Measurements from ENCODE around the gene CMSS1.

CMSS1 gene

DNA sequence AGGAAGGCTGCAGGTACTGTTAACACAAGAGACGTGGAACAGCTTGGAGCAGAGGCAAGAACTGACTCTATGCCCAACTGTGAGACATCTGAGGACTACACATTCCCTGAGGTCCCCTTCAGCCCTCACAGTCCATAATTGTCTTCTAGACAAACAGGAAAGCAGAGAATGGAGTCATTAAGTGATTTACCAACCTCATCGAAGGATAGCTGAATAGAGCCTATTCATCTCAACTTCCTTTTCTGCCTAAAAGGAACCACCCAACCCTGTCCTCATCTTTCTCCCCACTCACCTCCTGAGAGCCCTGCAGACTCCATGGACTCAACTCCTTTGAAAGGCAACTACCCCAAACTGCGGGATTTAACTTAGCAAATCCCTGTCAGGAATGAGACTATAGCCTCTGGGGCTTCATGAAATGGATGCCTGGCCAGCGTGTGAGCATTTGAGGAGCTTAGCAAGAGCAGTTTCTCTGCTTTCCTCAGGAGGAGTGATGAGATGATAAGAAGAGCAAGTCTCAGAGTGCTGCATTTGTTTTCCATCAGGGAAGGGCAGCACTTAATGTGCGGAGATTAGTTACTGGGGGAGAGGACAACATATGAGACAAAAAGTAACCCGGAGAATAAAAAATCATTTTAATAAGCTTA, 358.1 kb downstream of the CMSS1 start:
- Histone ChIP-seq H3K4me3 (ENCODE audit: low read depth, low read length) (no peak overlapping the region), H3K9me3 (ENCODE audit: control insufficient read depth, insufficient read depth, low read depth, low read length) (no peaks in the 10 kb centered on the region), H3K27ac (ENCODE audit: extremely low read depth, low read depth, low read length) (no peak overlapping the region), H3K36me3 (ENCODE audit: control insufficient read depth in 2 of 2, insufficient read depth in 1 of 2, low read length in 2 of 2) (peaks cover 3 to 36% of the 10 kb centered on the region in 2 experiments; a peak in 1 of 3 replicates), H3K4me1 (ENCODE audit: control insufficient read depth, insufficient read depth, low read length) (no peaks in the 10 kb centered on the region)
- POLR2A ChIA-PET: no interaction called here
- CTCF ChIA-PET: no interaction called here
- TF ChIP-seq ZNF404 (tag by site-specific recombination; IDR thresholded peaks at IDR 0.05) (no peak), RBAK (tag by site-specific recombination; IDR thresholded peaks at IDR 0.05) (no peak), ZNF555 (tag by site-specific recombination; conservative IDR thresholded peaks at IDR 0.05) (no peak), ZBTB1 (tag by site-specific recombination; IDR thresholded peaks at IDR 0.05) (no peak), ZFP37 (tag by site-specific recombination; IDR thresholded peaks at IDR 0.05) (no peak), ZSCAN23 (tag by site-specific recombination; IDR thresholded peaks at IDR 0.05) (no peak), ZNF391 (tag by site-specific recombination; IDR thresholded peaks at IDR 0.05; ENCODE audit: borderline replicate concordance, low read depth) (no peak), ZSCAN30 (tag by site-specific recombination; IDR thresholded peaks at IDR 0.05) (no peak), ZNF610 (tag by site-specific recombination; IDR thresholded peaks at IDR 0.05; ENCODE audit: borderline replicate concordance) (no peak), SCRT2 (tag by site-specific recombination; IDR thresholded peaks at IDR 0.05) (no peak), HOXA7 (CRISPR knock-in tag; IDR thresholded peaks at IDR 0.05; ENCODE audit: borderline replicate concordance) (no peak), ZNF664 (tag by site-specific recombination; IDR thresholded peaks at IDR 0.05) (no peak)
- TF ChIP-seq, protein P1, sequence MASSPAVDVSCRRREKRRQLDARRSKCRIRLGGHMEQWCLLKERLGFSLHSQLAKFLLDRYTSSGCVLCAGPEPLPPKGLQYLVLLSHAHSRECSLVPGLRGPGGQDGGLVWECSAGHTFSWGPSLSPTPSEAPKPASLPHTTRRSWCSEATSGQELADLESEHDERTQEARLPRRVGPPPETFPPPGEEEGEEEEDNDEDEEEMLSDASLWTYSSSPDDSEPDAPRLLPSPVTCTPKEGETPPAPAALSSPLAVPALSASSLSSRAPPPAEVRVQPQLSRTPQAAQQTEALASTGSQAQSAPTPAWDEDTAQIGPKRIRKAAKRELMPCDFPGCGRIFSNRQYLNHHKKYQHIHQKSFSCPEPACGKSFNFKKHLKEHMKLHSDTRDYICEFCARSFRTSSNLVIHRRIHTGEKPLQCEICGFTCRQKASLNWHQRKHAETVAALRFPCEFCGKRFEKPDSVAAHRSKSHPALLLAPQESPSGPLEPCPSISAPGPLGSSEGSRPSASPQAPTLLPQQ (tag by site-specific recombination; IDR thresholded peaks at IDR 0.05): no peak

DNA sequence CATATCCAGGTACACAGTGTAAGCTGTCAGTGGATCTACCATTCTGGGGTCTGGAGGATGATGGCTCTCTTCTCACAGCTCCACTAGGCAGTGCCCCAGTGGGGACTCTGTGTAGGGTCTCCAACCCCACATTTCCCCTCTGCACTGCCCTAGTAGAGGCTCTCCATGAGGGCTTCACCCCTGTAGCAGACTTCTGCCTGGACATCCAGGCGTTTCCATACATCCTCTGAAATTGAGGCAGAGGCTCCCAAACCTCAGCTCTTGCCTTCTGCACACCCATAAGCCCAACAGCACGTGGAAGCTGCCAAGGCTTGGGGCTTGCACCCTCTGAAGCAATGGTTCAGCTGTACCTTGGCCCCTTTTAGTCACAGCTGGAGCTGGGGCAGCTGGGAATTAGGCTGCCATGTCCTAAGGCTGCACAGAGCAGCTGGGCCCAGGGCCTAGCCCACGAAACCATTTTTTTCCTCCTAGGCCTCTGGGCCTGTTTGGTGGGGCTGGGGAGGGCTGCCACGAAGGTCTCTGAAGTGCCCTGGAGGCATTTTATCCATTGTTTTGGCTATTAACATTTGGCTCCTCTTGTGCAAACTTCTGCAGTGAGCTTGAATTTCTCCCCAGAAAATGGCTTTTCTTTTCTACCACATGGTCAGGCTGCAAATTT, 362.2 kb downstream of the CMSS1 start:
- no peaks in the 10 kb centered on the region for H3K4me1 ChIP-seq (ENCODE audit: control insufficient read depth, insufficient read depth, low read length)
- no peaks in the 10 kb centered on the region for H3K9me3 ChIP-seq (ENCODE audit: control insufficient read depth, insufficient read depth, low read depth, low read length)
- POLR2A ChIA-PET: no interaction called here
- TF ChIP-seq ZNF48 (tag by site-specific recombination; IDR thresholded peaks at IDR 0.05) (no peak), ZNF585B (tag by site-specific recombination; IDR thresholded peaks at IDR 0.05) (peak; percentile 96), SETDB1 (IDR thresholded peaks at IDR 0.05; ENCODE audit: insufficient read length, low read length) (peak; percentile 80), TRIM28 (IDR thresholded peaks at IDR 0.05; ENCODE audit: borderline replicate concordance, low read length) (peak; percentile 93)
- TF ChIP-seq, protein P2, sequence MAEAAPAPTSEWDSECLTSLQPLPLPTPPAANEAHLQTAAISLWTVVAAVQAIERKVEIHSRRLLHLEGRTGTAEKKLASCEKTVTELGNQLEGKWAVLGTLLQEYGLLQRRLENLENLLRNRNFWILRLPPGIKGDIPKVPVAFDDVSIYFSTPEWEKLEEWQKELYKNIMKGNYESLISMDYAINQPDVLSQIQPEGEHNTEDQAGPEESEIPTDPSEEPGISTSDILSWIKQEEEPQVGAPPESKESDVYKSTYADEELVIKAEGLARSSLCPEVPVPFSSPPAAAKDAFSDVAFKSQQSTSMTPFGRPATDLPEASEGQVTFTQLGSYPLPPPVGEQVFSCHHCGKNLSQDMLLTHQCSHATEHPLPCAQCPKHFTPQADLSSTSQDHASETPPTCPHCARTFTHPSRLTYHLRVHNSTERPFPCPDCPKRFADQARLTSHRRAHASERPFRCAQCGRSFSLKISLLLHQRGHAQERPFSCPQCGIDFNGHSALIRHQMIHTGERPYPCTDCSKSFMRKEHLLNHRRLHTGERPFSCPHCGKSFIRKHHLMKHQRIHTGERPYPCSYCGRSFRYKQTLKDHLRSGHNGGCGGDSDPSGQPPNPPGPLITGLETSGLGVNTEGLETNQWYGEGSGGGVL (tag by site-specific recombination; IDR thresholded peaks at IDR 0.05): no peak
- CTCF ChIA-PET: interaction anchor here (0.6 kb wide), 1 partner anchor 18 kb away, joined by 4 read pairs; no protein-coding TSS in a partner anchor
- H3K27ac ChIP-seq (ENCODE audit: extremely low read depth, low read depth, low read length): no peak overlapping the region
- H3K4me3 ChIP-seq (ENCODE audit: low read depth, low read length): no peak overlapping the region
- peaks cover 3 to 25% of the 10 kb centered on the region in 2 experiments; a peak in 1 of 3 replicates for H3K36me3 ChIP-seq (ENCODE audit: control insufficient read depth in 2 of 2, insufficient read depth in 1 of 2, low read length in 2 of 2)

DNA sequence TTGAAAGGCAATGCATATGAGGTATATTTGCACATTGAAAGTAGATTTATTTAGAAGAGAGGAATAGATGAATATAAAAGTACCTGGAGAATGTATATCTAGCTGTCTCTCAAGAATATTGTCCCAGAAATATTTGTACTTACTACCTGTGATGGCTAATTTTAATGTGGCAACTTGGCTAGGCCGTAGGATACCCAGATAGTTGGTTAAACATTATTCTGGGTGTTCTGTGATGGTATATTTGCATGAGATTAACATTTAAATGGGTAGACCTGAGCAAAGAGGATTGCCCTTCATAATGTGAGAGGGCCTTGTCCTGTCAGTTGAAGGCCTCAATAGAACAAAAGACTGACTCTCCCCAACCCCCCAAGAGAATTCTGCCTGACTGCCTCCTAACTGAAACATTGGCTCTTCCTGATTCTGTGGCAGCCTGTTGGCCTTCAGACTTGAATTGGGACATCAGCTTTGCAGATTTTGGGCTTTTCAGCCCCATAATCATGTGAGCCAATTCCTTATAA, 366.0 kb downstream of the CMSS1 start:
- no peak for TF ChIP-seq ZBTB17 (tag by site-specific recombination; IDR thresholded peaks at IDR 0.05)
- TF ChIP-seq ZNF311 (tag by site-specific recombination; IDR thresholded peaks at IDR 0.05; ENCODE audit: borderline replicate concordance): no peak
- no peak for TF ChIP-seq HOXD13 (CRISPR knock-in tag; IDR thresholded peaks at IDR 0.05; ENCODE audit: borderline replicate concordance)
- no peak for TF ChIP-seq ZNF138 (tag by site-specific recombination; IDR thresholded peaks at IDR 0.05; ENCODE audit: borderline replicate concordance)
- no peak for TF ChIP-seq ZEB2 (tag by site-specific recombination; IDR thresholded peaks at IDR 0.05)
- no peak for TF ChIP-seq ZNF23 (tag by site-specific recombination; IDR thresholded peaks at IDR 0.05; ENCODE audit: borderline replicate concordance)
- TF ChIP-seq ZNF561 (tag by site-specific recombination; IDR thresholded peaks at IDR 0.05; ENCODE audit: borderline replicate concordance): no peak
- no peak for TF ChIP-seq HOXA7 (CRISPR knock-in tag; IDR thresholded peaks at IDR 0.05; ENCODE audit: borderline replicate concordance)
- TF ChIP-seq ZBTB20 (tag by site-specific recombination; IDR thresholded peaks at IDR 0.05): no peak
- TF ChIP-seq ZNF391 (tag by site-specific recombination; IDR thresholded peaks at IDR 0.05; ENCODE audit: borderline replicate concordance, low read depth): no peak
- Histone ChIP-seq H3K4me3 (ENCODE audit: low read depth, low read length) (no peak overlapping the region), H3K9me3 (ENCODE audit: control insufficient read depth, insufficient read depth, low read depth, low read length) (no peaks in the 10 kb centered on the region), H3K27ac (ENCODE audit: extremely low read depth, low read depth, low read length) (no peak overlapping the region), H3K36me3 (ENCODE audit: control insufficient read depth in 2 of 2, insufficient read depth in 1 of 2, low read length in 2 of 2) (peaks cover 0 to 4% of the 10 kb centered on the region in 2 experiments; a peak in 1 of 3 replicates), H3K4me1 (ENCODE audit: control insufficient read depth, insufficient read depth, low read length) (no peaks in the 10 kb centered on the region)
- ChIA-PET POLR2A (no interaction called here), CTCF (no interaction called here)
